ENCODE data around the gene IRF4.

DNA sequence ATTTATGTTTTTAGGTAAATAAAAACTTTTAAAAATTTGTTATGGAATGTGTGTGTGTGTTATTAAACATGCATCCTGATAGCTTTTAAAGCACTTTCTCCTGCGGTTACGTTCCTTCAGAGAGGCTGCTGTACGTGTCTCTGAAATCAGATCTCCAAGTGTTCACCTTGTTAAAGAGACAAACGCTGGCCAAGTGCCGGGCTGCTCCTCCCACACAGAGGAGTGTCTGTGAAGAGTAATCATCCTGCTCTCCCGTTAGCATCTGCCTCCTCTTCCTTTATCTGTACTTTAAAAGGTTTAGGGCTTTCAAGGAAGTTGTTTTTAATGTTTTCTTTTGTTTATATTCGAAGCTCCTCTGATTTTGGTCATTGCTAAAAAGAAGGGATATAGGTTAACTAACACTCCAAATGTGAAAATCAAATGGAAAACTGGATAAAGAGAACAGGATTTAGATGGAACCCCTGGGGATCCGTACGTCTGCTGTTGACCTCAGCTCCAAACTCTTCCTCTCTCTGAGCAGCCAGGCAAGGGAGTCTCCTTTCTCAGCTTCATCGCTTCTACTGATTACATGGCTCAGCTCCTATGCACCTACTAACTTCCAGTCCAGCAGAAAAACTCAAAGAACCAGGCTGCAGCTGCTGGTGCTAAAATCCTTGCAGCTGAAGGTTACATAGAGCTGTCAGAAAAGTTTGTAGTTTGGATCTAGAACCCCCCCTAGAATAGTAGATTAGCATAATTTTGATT lies 20.0 kb downstream of the IRF4 start:
- no peak for TF ChIP-seq POLR2A (IDR thresholded peaks at IDR 0.05; ENCODE audit: low read length)
- TF ChIP-seq GATA1 (IDR thresholded peaks at IDR 0.05; ENCODE audit: low read depth, low read length), result no peak
